Fibroblast of mammary gland (primary cell): ENCODE measurements around the gene FAM149B1.

Experiments
- DNase-seq: peaks from one replicate; pipeline ENCODE4 v3.0.0-alpha.2; 2010; ENCODE audit warnings: low read depth
- H3K4me3 ChIP-seq: 2 replicates; pipeline ENCODE4 v1.5.1; 2011; ENCODE audit warnings: low read depth, mild to moderate bottlenecking, low read length, moderate library complexity; ENCODE audit not compliant: control insufficient read depth
- CTCF ChIP-seq: conservative IDR thresholded peaks from 2 replicates; pipeline ENCODE4 v1.5.1; 2011; ENCODE audit warnings: low read depth, low read length, inconsistent platforms; ENCODE audit not compliant: control insufficient read depth, insufficient read depth

The FAM149B1 gene

GRCh38 chr10:73159038-73159648 is 8.8 kb upstream of the FAM149B1 start:
- peak; percentile 69 for TF ChIP-seq CTCF
- DNase-seq: peak; percentile 66
- H3K4me3 ChIP-seq: no peak overlapping the region

GRCh38 chr10:73161079-73161478 is 6.8 kb upstream of the FAM149B1 start:
- no peak for TF ChIP-seq CTCF
- H3K4me3 ChIP-seq: no peak overlapping the region
- DNase-seq: no peak

GRCh38 chr10:73161662-73162061 is 6.3 kb upstream of the FAM149B1 start:
- H3K4me3 ChIP-seq: no peak overlapping the region
- no peak for TF ChIP-seq CTCF
- no peak for DNase-seq

- no peak overlapping the region for H3K4me3 ChIP-seq
- DNase-seq: peak; percentile 54
- TF ChIP-seq CTCF: no peak
Observed at GRCh38 chr10:73163096-73163495, 4.8 kb upstream of the FAM149B1 start.

- H3K4me3 ChIP-seq: peak overlapping the region; percentile 99
- no peak for TF ChIP-seq CTCF
- DNase-seq: no peak
Observed at GRCh38 chr10:73166972-73167371, 947 bp upstream of the FAM149B1 start.

GRCh38 chr10:73167458-73167782 is 499 bp upstream of the FAM149B1 start:
- peak overlapping the region; percentile 99 for H3K4me3 ChIP-seq
- TF ChIP-seq CTCF: no peak
- peak; percentile 53 for DNase-seq

GRCh38 chr10:73168465-73168803 is 515 bp downstream of the FAM149B1 start:
- DNase-seq: no peak
- H3K4me3 ChIP-seq: peak overlapping the region; percentile 99
- no peak for TF ChIP-seq CTCF
